ENCODE measurements around the gene LINGO1.

The LINGO1 gene

DNA sequence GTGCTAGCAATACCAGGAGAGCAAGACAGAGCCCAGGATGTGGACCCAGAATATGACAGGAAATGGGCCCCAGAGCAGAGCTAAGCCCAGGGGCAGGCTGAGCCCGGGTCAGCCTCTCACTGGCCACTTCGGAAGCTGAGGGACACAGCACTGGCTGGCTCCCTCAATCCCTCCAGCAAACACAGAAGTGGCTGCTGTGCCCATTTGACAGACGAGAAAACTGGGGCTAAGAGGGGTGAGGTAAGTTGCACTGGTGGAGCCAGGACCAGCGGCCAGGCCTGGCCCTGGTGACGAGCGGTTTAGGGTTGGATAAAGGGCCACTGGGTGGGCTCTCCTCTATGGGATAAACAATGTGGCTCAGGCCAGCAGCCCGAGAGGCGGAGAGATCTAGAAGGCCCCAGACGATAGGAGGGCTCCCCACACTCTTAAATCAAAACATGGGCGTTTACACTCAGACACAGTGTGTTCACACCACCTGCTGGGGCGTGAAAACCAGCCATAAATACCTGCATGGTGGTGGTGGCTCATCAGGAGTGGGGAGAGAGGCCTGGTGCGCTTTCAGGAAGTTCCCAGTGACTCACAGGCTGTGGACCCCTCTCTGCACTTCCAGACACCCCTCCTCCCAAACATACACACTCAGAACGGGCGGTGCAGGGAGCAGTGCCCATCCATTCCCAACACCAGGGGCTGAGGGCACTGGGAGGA is 12.0 kb upstream of the LINGO1 start:
- Histone ChIP-seq H3K9me3 (ENCODE audit: control insufficient read depth, low read length) (no peaks in the 10 kb centered on the region), H2AK5ac (ENCODE audit: low read length, severe bottlenecking) (no peak overlapping the region), H3K9ac (ENCODE audit: low read length) (no peak overlapping the region), H3K18ac (ENCODE audit: low read depth in 1 of 2, low read length in 2 of 2) (no peak overlapping the region), H3K4me1 (ENCODE audit: control insufficient read depth, insufficient read depth, low read depth, low read length) (no peaks in the 10 kb centered on the region), H2BK12ac (ENCODE audit: low read length in 2 of 2) (no peak overlapping the region), H2BK15ac (ENCODE audit: low read depth, poor library complexity, severe bottlenecking) (no peak overlapping the region), H3K79me1 (replicated peaks; ENCODE audit: low read length, poor library complexity, severe bottlenecking) (no peaks in the 10 kb centered on the region), H2AFZ (ENCODE audit: low read depth, low read length) (no peak overlapping the region), H2BK5ac (ENCODE audit: low read depth, low read length, poor library complexity, severe bottlenecking) (no peak overlapping the region), H4K8ac (ENCODE audit: low read length) (no peak overlapping the region), H3K14ac (ENCODE audit: low read length in 2 of 2) (peak overlapping the region in 1 of 2 experiments; percentile 10), H3K4me3 (ENCODE audit: insufficient read depth in 1 of 2, low read depth in 1 of 2, low read length in 2 of 2) (no peak overlapping the region), H3K4ac (ENCODE audit: low read depth in 1 of 2, low read length in 2 of 2) (no peak overlapping the region), H3K4me2 (ENCODE audit: low read length, poor library complexity, severe bottlenecking) (no peak overlapping the region), H3K23ac (ENCODE audit: low read length in 2 of 2) (no peak overlapping the region), H3K36me3 (ENCODE audit: control insufficient read depth in 1 of 2, insufficient read depth in 2 of 2, low read depth in 1 of 2, low read length in 2 of 2) (no peaks in the 10 kb centered on the region), H2BK120ac (ENCODE audit: low read depth, low read length) (no peak overlapping the region), H3K27ac (ENCODE audit: low read length, poor library complexity, severe bottlenecking) (no peak overlapping the region), H4K91ac (ENCODE audit: low read length) (no peak overlapping the region), H3K27me3 (ENCODE audit: control insufficient read depth in 1 of 2, insufficient read depth in 1 of 2, low read length in 2 of 2) (peaks cover 77 to 89% of the 10 kb centered on the region in 2 experiments)
- DNase-seq = no peak
- 69% methylated on average over 12 of the region's 14 CpGs for WGBS

DNA sequence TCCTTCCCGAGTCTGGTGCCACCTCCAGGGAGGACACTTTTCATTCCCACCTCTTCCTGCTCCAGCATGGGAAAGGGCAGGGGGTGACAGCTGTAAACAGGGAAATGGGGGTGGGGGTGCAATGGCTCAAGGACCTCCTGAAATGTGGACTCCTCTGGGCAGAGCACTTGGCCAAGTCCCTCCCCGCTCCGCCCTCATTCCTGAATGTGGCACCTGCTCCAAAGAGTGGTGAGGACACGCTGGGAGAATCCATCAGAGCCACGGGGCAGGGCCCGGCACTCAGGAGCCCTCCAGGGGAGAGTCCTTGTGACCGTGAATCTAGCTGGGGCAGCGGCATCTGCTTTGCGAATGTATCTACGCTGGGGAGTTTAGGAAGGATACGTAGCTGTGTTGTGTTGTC is 11.1 kb upstream of the LINGO1 start:
- Histone ChIP-seq H2BK120ac (ENCODE audit: low read depth, low read length) (no peak overlapping the region), H3K9ac (ENCODE audit: low read length) (no peak overlapping the region), H2BK15ac (ENCODE audit: low read depth, poor library complexity, severe bottlenecking) (no peak overlapping the region), H2AK5ac (ENCODE audit: low read length, severe bottlenecking) (no peak overlapping the region), H2BK5ac (ENCODE audit: low read depth, low read length, poor library complexity, severe bottlenecking) (no peak overlapping the region), H3K27me3 (ENCODE audit: control insufficient read depth in 1 of 2, insufficient read depth in 1 of 2, low read length in 2 of 2) (peaks cover 74 to 88% of the 10 kb centered on the region in 2 experiments), H3K4me1 (ENCODE audit: control insufficient read depth, insufficient read depth, low read depth, low read length) (no peaks in the 10 kb centered on the region), H4K8ac (ENCODE audit: low read length) (no peak overlapping the region), H2AFZ (ENCODE audit: low read depth, low read length) (no peak overlapping the region), H3K4ac (ENCODE audit: low read depth in 1 of 2, low read length in 2 of 2) (no peak overlapping the region), H3K23ac (ENCODE audit: low read length in 2 of 2) (no peak overlapping the region), H3K4me3 (ENCODE audit: insufficient read depth in 1 of 2, low read depth in 1 of 2, low read length in 2 of 2) (no peak overlapping the region), H3K9me3 (ENCODE audit: control insufficient read depth, low read length) (no peaks in the 10 kb centered on the region), H3K18ac (ENCODE audit: low read depth in 1 of 2, low read length in 2 of 2) (no peak overlapping the region), H3K27ac (ENCODE audit: low read length, poor library complexity, severe bottlenecking) (no peak overlapping the region), H3K36me3 (ENCODE audit: control insufficient read depth in 1 of 2, insufficient read depth in 2 of 2, low read depth in 1 of 2, low read length in 2 of 2) (no peaks in the 10 kb centered on the region), H3K4me2 (ENCODE audit: low read length, poor library complexity, severe bottlenecking) (no peak overlapping the region), H4K91ac (ENCODE audit: low read length) (no peak overlapping the region), H3K14ac (ENCODE audit: low read length in 2 of 2) (no peak overlapping the region), H2BK12ac (ENCODE audit: low read length in 2 of 2) (no peak overlapping the region), H3K79me1 (replicated peaks; ENCODE audit: low read length, poor library complexity, severe bottlenecking) (no peaks in the 10 kb centered on the region)
- no peak for DNase-seq
- WGBS = 85% methylated on average over 10 of the region's 11 CpGs

DNA sequence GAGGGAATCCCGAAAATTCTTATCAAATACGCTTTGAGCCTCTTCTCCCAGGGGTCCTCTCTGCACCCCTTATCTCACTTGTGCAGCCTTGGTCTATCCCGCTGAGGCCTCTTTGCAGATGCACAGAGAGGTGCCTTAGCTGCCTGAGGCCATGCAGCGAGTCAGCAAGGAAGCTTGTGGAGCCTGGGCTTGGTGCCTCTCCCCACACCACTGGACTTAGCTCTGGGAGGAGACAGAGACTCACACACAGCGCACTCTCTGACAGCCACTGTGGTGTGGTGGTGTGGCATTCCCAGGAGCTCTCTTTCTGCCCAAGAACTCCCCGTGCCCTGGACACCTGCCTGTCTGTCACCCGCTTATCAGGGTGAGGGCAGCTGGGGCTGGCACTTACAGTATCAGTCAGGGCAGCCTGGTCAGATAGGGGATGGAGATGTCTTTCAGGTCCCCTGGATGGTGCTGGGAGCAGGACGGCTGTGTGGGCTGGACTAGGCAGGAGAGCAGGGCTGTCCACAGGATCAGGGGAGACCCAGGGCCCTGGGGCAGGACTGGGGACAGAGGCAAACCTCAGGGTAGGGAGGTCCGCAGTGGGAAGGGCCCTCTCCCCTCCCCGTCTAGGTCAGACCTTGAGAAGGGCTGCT is 10.2 kb upstream of the LINGO1 start:
- H2BK12ac ChIP-seq (ENCODE audit: low read length in 2 of 2) = no peak overlapping the region
- H2AFZ ChIP-seq (ENCODE audit: low read depth, low read length) = no peak overlapping the region
- WGBS = 63% methylated on average over 10 of the region's 10 CpGs
- no peak overlapping the region for H2BK15ac ChIP-seq (ENCODE audit: low read depth, poor library complexity, severe bottlenecking)
- H3K23ac ChIP-seq (ENCODE audit: low read length in 2 of 2) = no peak overlapping the region
- H3K4me2 ChIP-seq (ENCODE audit: low read length, poor library complexity, severe bottlenecking) = no peak overlapping the region
- no peaks in the 10 kb centered on the region for H3K9me3 ChIP-seq (ENCODE audit: control insufficient read depth, low read length)
- no peak overlapping the region for H3K14ac ChIP-seq (ENCODE audit: low read length in 2 of 2)
- H3K9ac ChIP-seq (ENCODE audit: low read length) = no peak overlapping the region
- no peak overlapping the region for H3K27ac ChIP-seq (ENCODE audit: low read length, poor library complexity, severe bottlenecking)
- no peak overlapping the region for H4K8ac ChIP-seq (ENCODE audit: low read length)
- peaks cover 77 to 90% of the 10 kb centered on the region in 2 experiments for H3K27me3 ChIP-seq (ENCODE audit: control insufficient read depth in 1 of 2, insufficient read depth in 1 of 2, low read length in 2 of 2)
- no peak for DNase-seq
- H3K36me3 ChIP-seq (ENCODE audit: control insufficient read depth in 1 of 2, insufficient read depth in 2 of 2, low read depth in 1 of 2, low read length in 2 of 2) = no peaks in the 10 kb centered on the region
- H3K18ac ChIP-seq (ENCODE audit: low read depth in 1 of 2, low read length in 2 of 2) = no peak overlapping the region
- H2AK5ac ChIP-seq (ENCODE audit: low read length, severe bottlenecking) = no peak overlapping the region
- no peak overlapping the region for H3K4ac ChIP-seq (ENCODE audit: low read depth in 1 of 2, low read length in 2 of 2)
- no peak overlapping the region for H4K91ac ChIP-seq (ENCODE audit: low read length)
- H3K79me1 ChIP-seq (replicated peaks; ENCODE audit: low read length, poor library complexity, severe bottlenecking) = no peaks in the 10 kb centered on the region
- H3K4me3 ChIP-seq (ENCODE audit: insufficient read depth in 1 of 2, low read depth in 1 of 2, low read length in 2 of 2) = no peak overlapping the region
- H2BK120ac ChIP-seq (ENCODE audit: low read depth, low read length) = no peak overlapping the region
- no peak overlapping the region for H2BK5ac ChIP-seq (ENCODE audit: low read depth, low read length, poor library complexity, severe bottlenecking)
- no peaks in the 10 kb centered on the region for H3K4me1 ChIP-seq (ENCODE audit: control insufficient read depth, insufficient read depth, low read depth, low read length)

DNA sequence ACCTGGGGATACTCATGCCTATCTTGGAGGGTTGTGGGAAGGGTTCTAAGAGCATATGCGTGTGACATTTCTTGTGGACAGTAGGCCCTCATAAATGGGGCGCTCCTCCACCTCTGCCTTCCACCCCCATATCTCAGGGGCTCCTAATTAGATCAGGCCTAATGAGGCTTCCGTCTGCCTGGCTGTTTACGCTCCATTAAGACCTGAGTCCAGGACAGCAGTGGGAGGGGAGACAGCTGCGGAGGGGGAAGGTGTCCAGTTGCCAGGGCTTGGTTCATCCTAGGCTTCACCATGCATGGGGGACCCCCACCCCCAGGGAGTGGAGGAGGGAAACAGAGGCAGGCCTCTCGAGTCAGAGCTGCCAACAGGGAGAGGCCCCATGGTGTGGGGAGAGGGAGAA is 9.3 kb upstream of the LINGO1 start:
- Histone ChIP-seq H3K36me3 (ENCODE audit: control insufficient read depth in 1 of 2, insufficient read depth in 2 of 2, low read depth in 1 of 2, low read length in 2 of 2) (no peaks in the 10 kb centered on the region), H3K4ac (ENCODE audit: low read depth in 1 of 2, low read length in 2 of 2) (no peak overlapping the region), H3K79me1 (replicated peaks; ENCODE audit: low read length, poor library complexity, severe bottlenecking) (no peaks in the 10 kb centered on the region), H3K23ac (ENCODE audit: low read length in 2 of 2) (no peak overlapping the region), H2BK12ac (ENCODE audit: low read length in 2 of 2) (no peak overlapping the region), H3K27ac (ENCODE audit: low read length, poor library complexity, severe bottlenecking) (no peak overlapping the region), H2AFZ (ENCODE audit: low read depth, low read length) (no peak overlapping the region), H3K18ac (ENCODE audit: low read depth in 1 of 2, low read length in 2 of 2) (no peak overlapping the region), H2AK5ac (ENCODE audit: low read length, severe bottlenecking) (no peak overlapping the region), H2BK120ac (ENCODE audit: low read depth, low read length) (no peak overlapping the region), H2BK15ac (ENCODE audit: low read depth, poor library complexity, severe bottlenecking) (no peak overlapping the region), H3K14ac (ENCODE audit: low read length in 2 of 2) (no peak overlapping the region), H3K4me2 (ENCODE audit: low read length, poor library complexity, severe bottlenecking) (no peak overlapping the region), H3K4me3 (ENCODE audit: insufficient read depth in 1 of 2, low read depth in 1 of 2, low read length in 2 of 2) (no peak overlapping the region), H2BK5ac (ENCODE audit: low read depth, low read length, poor library complexity, severe bottlenecking) (no peak overlapping the region), H3K9ac (ENCODE audit: low read length) (no peak overlapping the region), H3K9me3 (ENCODE audit: control insufficient read depth, low read length) (no peaks in the 10 kb centered on the region), H3K27me3 (ENCODE audit: control insufficient read depth in 1 of 2, insufficient read depth in 1 of 2, low read length in 2 of 2) (peaks cover 76 to 91% of the 10 kb centered on the region in 2 experiments), H4K91ac (ENCODE audit: low read length) (no peak overlapping the region), H4K8ac (ENCODE audit: low read length) (no peak overlapping the region), H3K4me1 (ENCODE audit: control insufficient read depth, insufficient read depth, low read depth, low read length) (no peaks in the 10 kb centered on the region)
- WGBS = 85% methylated on average over 4 of the region's 6 CpGs
- DNase-seq = no peak
